ENCODE results near the gene CRTC2.
A peak's percentile ranks its signal among the peaks of the same experiment; 100 is the strongest.
"Not testable (repeated sequence)": the region's sequence is repeated elsewhere in the genome, so short reads cannot be mapped to it uniquely, and the experiment has no call there.

The CRTC2 gene

GRCh38 chr1:153929426-153929825, 29.0 kb downstream of the CRTC2 start:
- DNase-seq (ENCODE audit: low read depth in 3 of 3), result no peak

DNA sequence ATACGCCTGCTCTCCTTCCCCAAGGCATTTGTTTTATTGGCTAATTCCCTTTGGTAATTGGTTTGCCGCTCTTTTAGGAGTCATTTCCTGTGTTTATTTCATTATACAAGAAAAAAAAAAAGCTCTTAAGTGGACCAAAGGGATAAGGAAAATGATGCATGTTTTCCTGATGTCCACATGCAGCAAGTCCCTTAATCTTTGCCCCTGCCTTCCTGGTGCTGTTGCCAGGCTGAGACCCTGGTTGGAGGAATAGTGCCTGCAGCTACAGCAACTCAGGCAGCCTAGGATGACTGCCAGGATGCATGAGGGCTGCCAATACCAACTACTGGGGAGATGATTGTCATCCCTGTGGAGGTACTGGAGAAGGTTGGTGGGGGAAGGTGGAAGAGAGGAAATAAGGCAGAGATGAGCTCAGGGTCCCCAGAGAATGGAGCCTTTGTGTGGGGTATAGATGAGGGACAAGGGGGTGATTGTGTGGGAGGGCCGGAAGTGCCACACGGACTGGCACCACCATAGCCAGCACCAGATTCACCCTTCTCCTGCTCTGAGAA, 29.5 kb downstream of the CRTC2 start:
- no peak for DNase-seq (ENCODE audit: low read depth in 3 of 3)

DNA sequence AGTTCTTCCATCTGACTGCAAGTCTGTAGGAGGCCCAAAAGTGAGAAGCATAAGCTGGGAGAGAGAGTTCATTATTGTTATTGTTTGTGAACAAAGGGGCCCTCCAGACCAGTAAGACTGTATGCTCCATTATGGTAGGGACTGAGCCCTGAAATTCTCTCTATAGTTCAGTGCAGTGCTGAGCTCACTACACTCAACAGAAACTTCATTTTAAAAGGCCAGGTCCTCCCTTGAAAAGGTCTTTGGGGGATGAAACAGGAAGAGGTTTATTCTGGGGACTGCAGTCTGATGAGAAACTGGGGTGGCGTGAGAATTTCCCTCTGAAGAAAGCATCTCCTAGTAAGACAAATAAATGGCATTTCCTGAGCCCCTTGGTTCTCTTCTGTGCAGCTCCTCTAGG, 30.2 kb downstream of the CRTC2 start:
- DNase-seq (ENCODE audit: low read depth in 3 of 3), result no peak

- no peak for DNase-seq (ENCODE audit: low read depth in 3 of 3)
Observed at GRCh38 chr1:153926405-153926804, 32.0 kb downstream of the CRTC2 start.

DNA sequence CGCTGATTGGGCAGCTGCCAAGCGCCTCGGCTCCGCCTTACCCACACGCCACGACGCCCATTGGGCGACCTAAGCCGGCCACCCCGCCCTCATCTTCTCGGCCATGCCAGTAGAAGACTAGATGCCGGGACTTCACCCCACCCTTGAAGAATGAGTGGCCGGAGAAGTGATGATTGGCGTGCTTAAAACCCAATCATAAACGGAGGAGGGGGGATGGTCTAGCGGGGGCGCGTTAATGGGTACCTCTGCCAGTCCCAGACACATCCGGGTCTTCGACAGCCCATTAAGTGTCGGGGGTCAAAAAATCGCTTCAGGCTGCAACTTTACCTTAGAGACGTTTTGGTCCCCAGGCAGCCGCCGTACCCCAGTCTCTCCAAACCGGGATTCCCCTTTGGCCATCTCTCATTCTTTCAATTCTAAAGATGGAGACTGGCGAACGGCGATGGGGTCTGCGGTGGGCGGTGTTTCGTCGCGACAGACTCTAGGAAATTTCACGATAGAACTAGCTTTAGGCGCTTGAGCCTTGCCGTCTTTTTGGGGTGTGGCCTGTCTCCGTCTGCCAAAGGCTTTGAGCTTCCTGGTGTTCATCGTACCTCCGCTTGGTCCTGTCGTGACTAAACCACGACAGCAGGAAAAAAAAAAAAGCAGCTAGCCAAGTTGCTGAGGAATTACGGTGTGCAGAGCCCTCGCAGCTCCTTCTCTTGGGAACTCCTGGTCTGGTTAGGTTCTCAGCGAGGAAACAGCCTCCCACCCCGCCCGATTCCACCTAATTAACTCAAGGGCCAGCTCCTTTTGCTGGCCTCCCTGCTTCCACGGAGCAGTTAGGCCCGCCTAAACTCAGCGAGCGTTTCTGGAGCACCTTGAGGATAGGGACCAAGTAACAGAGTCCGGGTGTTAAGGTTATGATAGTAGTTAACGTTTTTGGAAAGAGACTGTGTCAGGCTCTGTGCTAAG, 35.2 kb downstream of the CRTC2 start, which contains the start of gene GATAD2B:
Gene GATAD2B (minus strand): TSS at position 1 of the 954 bp plus-strand sequence. CDS start 94,625 bp downstream, outside the sequence.
- peak; percentile 97 to 99 (median 97) for DNase-seq (ENCODE audit: low read depth in 3 of 3)

GRCh38 chr1:153922076-153922971, 36.1 kb downstream of the CRTC2 start:
- peak in 1 of 3 donors; percentile 59 for DNase-seq (ENCODE audit: low read depth in 3 of 3)

GRCh38 chr1:153921803-153922075, 36.7 kb downstream of the CRTC2 start:
- DNase-seq (ENCODE audit: low read depth in 3 of 3), result no peak

GRCh38 chr1:153921080-153921802, 37.2 kb downstream of the CRTC2 start:
- DNase-seq (ENCODE audit: low read depth in 3 of 3), result no peak

DNA sequence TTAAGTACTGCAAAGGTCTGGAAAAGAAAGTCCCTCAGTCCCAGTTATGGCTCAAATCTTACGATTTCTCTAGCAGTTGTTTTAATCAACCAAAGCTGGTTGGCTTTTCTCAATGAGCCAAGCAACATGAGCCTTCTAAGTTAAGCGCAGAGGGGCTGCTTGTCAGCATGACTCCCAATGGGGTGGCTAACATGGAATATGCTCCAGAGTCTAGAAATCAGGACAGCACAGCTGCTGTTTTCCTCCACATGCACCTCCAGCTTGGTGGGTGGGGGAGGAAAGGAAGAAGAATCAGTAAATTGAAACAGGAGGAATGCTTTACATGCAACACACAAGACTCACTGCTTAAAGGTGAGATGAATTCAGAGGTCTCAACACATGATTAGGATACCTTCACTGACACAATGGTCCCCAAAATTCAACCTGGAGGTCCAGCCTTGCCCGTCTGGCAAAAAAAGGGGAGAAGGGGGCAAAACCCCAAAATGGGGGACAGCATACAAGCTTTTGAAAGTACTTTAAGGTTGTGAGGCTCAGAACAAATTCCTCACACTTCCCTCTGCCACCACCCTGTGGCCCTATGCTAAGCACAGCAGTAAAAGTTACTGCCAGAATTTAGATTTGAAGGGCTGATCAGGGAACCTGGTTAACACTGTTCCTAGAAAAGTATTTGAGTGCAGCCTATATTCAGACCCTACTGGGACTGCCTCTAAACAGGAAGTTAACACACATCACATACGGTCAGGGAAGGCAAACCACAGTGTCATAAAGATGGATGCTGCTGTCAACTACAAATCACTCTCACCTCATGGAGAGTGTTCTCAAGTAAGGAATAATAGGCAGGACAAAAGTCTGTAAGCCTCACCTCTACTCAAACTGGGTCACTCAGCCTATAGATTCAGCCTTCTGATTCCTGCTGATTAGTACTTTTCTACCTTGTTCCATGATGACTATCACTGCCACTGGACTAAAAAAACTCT, 38.2 kb downstream of the CRTC2 start:
- DNase-seq (ENCODE audit: low read depth in 3 of 3), result no peak

- no peak for DNase-seq (ENCODE audit: low read depth in 3 of 3)
Observed at GRCh38 chr1:153916297-153916696, 42.1 kb downstream of the CRTC2 start.

DNA sequence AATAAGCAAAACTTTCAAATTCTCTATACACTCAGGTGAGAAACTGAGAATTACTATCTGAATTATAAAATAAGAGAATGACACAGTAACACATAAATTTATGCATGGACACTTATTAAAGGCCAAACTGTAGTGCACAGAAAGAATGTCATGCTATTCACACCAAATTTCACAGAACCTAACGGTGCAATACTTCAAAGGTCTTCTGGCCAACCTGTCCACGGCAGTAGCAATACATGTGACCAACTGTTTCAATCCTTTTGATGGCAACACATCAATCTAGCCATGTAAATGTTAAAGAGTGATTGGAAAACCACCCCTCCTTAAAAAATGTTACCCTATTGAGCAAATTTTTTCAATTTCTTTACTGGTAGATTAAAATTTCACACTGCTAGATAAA, 46.1 kb downstream of the CRTC2 start:
- DNase-seq (ENCODE audit: low read depth in 3 of 3), result no peak

DNA sequence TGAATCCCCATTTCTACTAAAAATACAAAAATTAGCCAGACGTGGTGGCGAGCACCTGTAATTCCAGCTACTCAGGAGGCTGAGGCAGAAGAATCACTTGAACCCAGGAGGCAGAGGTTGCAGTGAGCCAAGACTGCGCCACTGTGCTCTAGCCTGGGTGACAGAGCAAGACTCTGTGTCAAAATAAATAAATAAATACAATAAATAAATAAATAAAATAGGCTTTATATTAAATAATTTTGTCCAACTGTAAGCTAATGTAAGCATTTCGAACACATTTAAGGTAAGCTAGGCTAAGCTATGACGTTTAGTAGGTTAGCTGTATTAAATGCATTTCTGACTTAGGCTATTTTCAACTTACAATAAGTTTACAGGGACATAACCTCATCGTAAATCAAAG, 47.9 kb downstream of the CRTC2 start:
- not testable (repeated sequence) for DNase-seq (ENCODE audit: low read depth in 3 of 3)

GRCh38 chr1:153908071-153908470, 50.3 kb downstream of the CRTC2 start:
- DNase-seq (ENCODE audit: low read depth in 3 of 3), result no peak

DNA sequence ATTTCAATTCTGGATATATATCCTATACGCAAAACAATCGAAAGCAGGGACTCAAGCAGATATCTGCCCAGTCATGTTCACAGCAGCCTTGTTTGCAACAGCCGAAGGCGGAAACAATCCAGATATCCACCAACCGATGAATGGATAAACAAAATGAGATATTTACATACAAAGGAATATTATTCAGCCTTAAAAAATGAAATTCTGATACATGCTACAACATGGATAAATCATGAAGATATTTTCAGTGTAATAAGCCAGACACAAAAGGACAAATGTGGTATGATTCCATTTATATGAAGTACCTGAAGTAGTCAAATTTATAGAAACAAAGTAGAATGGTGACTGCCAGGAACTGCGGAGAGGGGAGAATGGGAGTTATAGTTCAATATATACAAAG, 51.3 kb downstream of the CRTC2 start:
- no peak for DNase-seq (ENCODE audit: low read depth in 3 of 3)

GRCh38 chr1:153906396-153906795, 52.0 kb downstream of the CRTC2 start:
- no peak for DNase-seq (ENCODE audit: low read depth in 3 of 3)

- DNase-seq (ENCODE audit: low read depth in 3 of 3), result not testable (repeated sequence)
Observed at GRCh38 chr1:153905908-153906307, 52.5 kb downstream of the CRTC2 start.

GRCh38 chr1:153903841-153904455, 54.5 kb downstream of the CRTC2 start:
- no peak for DNase-seq (ENCODE audit: low read depth in 3 of 3)

DNA sequence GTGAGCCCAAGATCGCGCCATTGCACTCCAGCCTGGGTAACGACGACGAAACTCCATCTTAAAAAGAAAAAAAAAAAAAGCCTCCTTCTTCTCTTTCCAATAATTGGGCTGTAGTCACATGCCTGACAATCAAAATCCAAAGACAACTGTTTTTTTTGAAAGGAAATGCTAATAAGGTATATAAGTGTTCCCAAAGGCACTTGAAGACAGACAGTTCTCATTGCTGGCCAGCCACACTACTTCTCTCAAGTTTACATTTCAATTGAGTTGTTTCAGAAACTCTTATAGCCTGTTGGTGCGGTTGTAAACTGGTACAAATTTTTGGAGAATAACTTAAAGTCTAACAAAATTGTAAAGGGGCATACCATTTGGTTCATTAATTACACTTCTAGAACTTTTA, 58.9 kb downstream of the CRTC2 start:
- no peak for DNase-seq (ENCODE audit: low read depth in 3 of 3)
